Parathyroid adenoma (tissue), 2 donors: ENCODE data around the gene CORO7.
A peak's percentile ranks its signal among the peaks of the same experiment; 100 is the strongest.

ENCODE experiments used
- H2AFZ ChIP-seq: fragments of 300-600 bp; sonication (generic); one replicate; pipeline ENCODE4 v1.7.0; 2017; ENCODE audit warnings: antibody characterized with exemption, mild to moderate bottlenecking
- H3K27ac ChIP-seq: fragments of 300-600 bp; sonication (generic); one replicate; pipeline ENCODE4 v1.7.0; 2017
- H3K27me3 ChIP-seq: fragments of 300-600 bp; sonication (generic); one replicate; pipeline ENCODE4 v1.7.0; 2017; ENCODE audit warnings: low read length; ENCODE audit not compliant: control insufficient read depth, insufficient read depth
- H3K36me3 ChIP-seq: fragments of 300-600 bp; sonication (generic); one replicate; pipeline ENCODE4 v1.7.0; 2017; ENCODE audit warnings: low read length; ENCODE audit not compliant: control insufficient read depth, insufficient read depth
- H3K4me1 ChIP-seq: fragments of 300-600 bp; sonication (generic); one replicate; pipeline ENCODE4 v1.7.0; 2017; ENCODE audit warnings: control low read depth
- H3K4me2 ChIP-seq: fragments of 300-600 bp; sonication (generic); one replicate; pipeline ENCODE4 v1.7.0; 2017; ENCODE audit warnings: low read length
- H3K4me3 ChIP-seq: fragments of 300-600 bp; sonication (generic); one replicate; pipeline ENCODE4 v1.7.0; 2017; ENCODE audit warnings: low read depth, low read length
- H3K79me2 ChIP-seq: fragments of 300-600 bp; sonication (generic); one replicate; pipeline ENCODE4 v1.7.0; 2017; ENCODE audit warnings: control low read depth
- H3K9ac ChIP-seq: fragments of 300-600 bp; sonication (generic); one replicate; pipeline ENCODE4 v1.7.0; 2017; ENCODE audit warnings: mild to moderate bottlenecking
- H3K9me3 ChIP-seq: fragments of 300-600 bp; sonication (generic); one replicate; pipeline ENCODE4 v1.7.0; 2017; ENCODE audit warnings: low read length; ENCODE audit not compliant: control insufficient read depth
- CTCF ChIP-seq: fragments of 300-600 bp; sonication (generic); IDR thresholded peaks from one replicate; pipeline ENCODE4 v1.7.0; 2017; ENCODE audit warnings: antibody characterized with exemption, mild to moderate bottlenecking
- donor health status: primary hyperparathyroidism.

CORO7 gene

GRCh38 chr16:4425378-4426020 is 9.1 kb upstream of the CORO7 start, which contains the start of gene DNAJA3:
DNAJA3 (plus strand) TSS chr16:4425868; CDS start chr16:4425882, 14 bp downstream.
- Histone ChIP-seq H3K9ac (peak within 1 kb of the TSS; percentile 63), H3K27ac (peak within 1 kb of the TSS; percentile 98), H3K9me3 (no peaks in the 10 kb centered on the region), H3K4me1 (peaks cover 7% of the 10 kb centered on the region), H3K79me2 (peaks cover 28% of the 10 kb centered on the region), H3K4me3 (peak within 1 kb of the TSS; percentile 89), H3K4me2 (peak within 1 kb of the TSS; percentile 78), H2AFZ (peak within 1 kb of the TSS; percentile 91), H3K36me3 (no peaks in the 10 kb centered on the region), H3K27me3 (no peaks in the 10 kb centered on the region)
- no peak for TF ChIP-seq CTCF

GRCh38 chr16:4420505-4421105 is 4.2 kb upstream of the CORO7 start:
- no peaks in the 10 kb centered on the region for H3K36me3 ChIP-seq
- no peak for TF ChIP-seq CTCF
- H2AFZ ChIP-seq = no peak overlapping the region
- H3K9me3 ChIP-seq = no peaks in the 10 kb centered on the region
- no peak overlapping the region for H3K4me2 ChIP-seq
- H3K27ac ChIP-seq = no peak overlapping the region
- no peaks in the 10 kb centered on the region for H3K79me2 ChIP-seq
- H3K4me1 ChIP-seq = peaks cover 4% of the 10 kb centered on the region
- H3K4me3 ChIP-seq = no peak overlapping the region
- no peak overlapping the region for H3K9ac ChIP-seq
- no peaks in the 10 kb centered on the region for H3K27me3 ChIP-seq

- no peaks in the 10 kb centered on the region for H3K9me3 ChIP-seq
- no peak overlapping the region for H3K27ac ChIP-seq
- H3K4me2 ChIP-seq = no peak overlapping the region
- no peak for TF ChIP-seq CTCF
- H3K9ac ChIP-seq = no peak overlapping the region
- no peaks in the 10 kb centered on the region for H3K36me3 ChIP-seq
- no peaks in the 10 kb centered on the region for H3K79me2 ChIP-seq
- peaks cover under 1% of the 10 kb centered on the region for H3K4me1 ChIP-seq
- H3K27me3 ChIP-seq = no peaks in the 10 kb centered on the region
- H2AFZ ChIP-seq = no peak overlapping the region
- no peak overlapping the region for H3K4me3 ChIP-seq
Measured at GRCh38 chr16:4419402-4419959, 3.1 kb upstream of the CORO7 start.

- no peak overlapping the region for H3K9ac ChIP-seq
- peak overlapping the region; percentile 97 for H3K4me2 ChIP-seq
- H3K27ac ChIP-seq = peak overlapping the region; percentile 25
- H3K9me3 ChIP-seq = no peaks in the 10 kb centered on the region
- no peaks in the 10 kb centered on the region for H3K27me3 ChIP-seq
- TF ChIP-seq CTCF = no peak
- H2AFZ ChIP-seq = peak overlapping the region; percentile 87
- peak overlapping the region; percentile 79 for H3K4me3 ChIP-seq
- H3K4me1 ChIP-seq = peaks cover 9% of the 10 kb centered on the region
- no peaks in the 10 kb centered on the region for H3K36me3 ChIP-seq
- H3K79me2 ChIP-seq = no peaks in the 10 kb centered on the region
Measured at GRCh38 chr16:4415538-4416199, 727 bp downstream of the CORO7 start.
